ENCODE measurements around the gene TLE4. TPM values are rescaled to one million over a fixed set of nuclear protein-coding genes. Genes with fewer than 3 reads are reported as not detected.

The TLE4 gene
- polyA plus RNA-seq, 1 donor (not counting 4 experiments of a cell fraction or from before 2014, with no cell fraction given) = 14.7 TPM

- no peaks in the 10 kb centered on the region for H3K79me2 ChIP-seq (ENCODE audit: control insufficient read depth, insufficient read depth, low read length)
- DNase-seq (ENCODE audit: low read depth, low spot score) (no peak), FAIRE-seq (no peak)
- H3K9me3 ChIP-seq (ENCODE audit: control insufficient read depth, low read depth, low read length) = no peaks in the 10 kb centered on the region
- no peak overlapping the region for H3K27ac ChIP-seq (ENCODE audit: control insufficient read depth, insufficient read depth, low read length)
- no peaks in the 10 kb centered on the region for H3K36me3 ChIP-seq (ENCODE audit: control insufficient read depth in 2 of 2, extremely low read depth in 1 of 2, insufficient read depth in 2 of 2, low read length in 2 of 2)
- H3K27me3 ChIP-seq (ENCODE audit: control insufficient read depth, extremely low read depth, insufficient read depth, low read length) = no peaks in the 10 kb centered on the region
- no peaks in the 10 kb centered on the region for H4K20me1 ChIP-seq (ENCODE audit: control insufficient read depth, extremely low read depth, insufficient read depth, low read length)
- H3K4me3 ChIP-seq (ENCODE audit: control insufficient read depth in 2 of 3, extremely low read depth in 1 of 3, insufficient read depth in 2 of 3, low read depth in 1 of 3, low read length in 3 of 3) = no peak overlapping the region
- H3K4me2 ChIP-seq (ENCODE audit: control insufficient read depth, extremely low read depth, insufficient read depth, low read depth, low read length) = no peak overlapping the region
- no peaks in the 10 kb centered on the region for H3K4me1 ChIP-seq (ENCODE audit: control insufficient read depth, extremely low read depth, insufficient read depth, low read length)
- no peak overlapping the region for H2AFZ ChIP-seq (ENCODE audit: control insufficient read depth, low read length)
- H3K9ac ChIP-seq (ENCODE audit: control insufficient read depth, extremely low read depth, insufficient read depth, low read length) = no peak overlapping the region
- no peaks in the 10 kb centered on the region for H3K9me1 ChIP-seq (ENCODE audit: control insufficient read depth, extremely low read depth, insufficient read depth, low read length)
- dilution Hi-C loops (cut with MboI; ENCODE audit: extremely low pct_ligation_motif_present, low sequenced_read_pairs) = no loop called here
- TF ChIP-seq EZH2 (IDR thresholded peaks at IDR 0.05; ENCODE audit: low read length) = no peak
Observed at GRCh38 chr9:79562749-79563386, 8.9 kb upstream of the TLE4 start.

GRCh38 chr9:79564105-79564504 is 7.7 kb upstream of the TLE4 start:
- Histone ChIP-seq H3K79me2 (ENCODE audit: control insufficient read depth, insufficient read depth, low read length) (no peaks in the 10 kb centered on the region), H4K20me1 (ENCODE audit: control insufficient read depth, extremely low read depth, insufficient read depth, low read length) (no peaks in the 10 kb centered on the region), H3K9ac (ENCODE audit: control insufficient read depth, extremely low read depth, insufficient read depth, low read length) (no peak overlapping the region), H3K9me1 (ENCODE audit: control insufficient read depth, extremely low read depth, insufficient read depth, low read length) (no peaks in the 10 kb centered on the region), H3K9me3 (ENCODE audit: control insufficient read depth, low read depth, low read length) (no peaks in the 10 kb centered on the region), H3K4me3 (ENCODE audit: control insufficient read depth in 2 of 3, extremely low read depth in 1 of 3, insufficient read depth in 2 of 3, low read depth in 1 of 3, low read length in 3 of 3) (no peak overlapping the region), H3K36me3 (ENCODE audit: control insufficient read depth in 2 of 2, extremely low read depth in 1 of 2, insufficient read depth in 2 of 2, low read length in 2 of 2) (no peaks in the 10 kb centered on the region), H3K4me2 (ENCODE audit: control insufficient read depth, extremely low read depth, insufficient read depth, low read depth, low read length) (no peak overlapping the region), H3K27me3 (ENCODE audit: control insufficient read depth, extremely low read depth, insufficient read depth, low read length) (no peaks in the 10 kb centered on the region), H3K4me1 (ENCODE audit: control insufficient read depth, extremely low read depth, insufficient read depth, low read length) (no peaks in the 10 kb centered on the region), H2AFZ (ENCODE audit: control insufficient read depth, low read length) (no peak overlapping the region), H3K27ac (ENCODE audit: control insufficient read depth, insufficient read depth, low read length) (no peak overlapping the region)
- DNase-seq (ENCODE audit: low read depth, low spot score) (no peak), FAIRE-seq (no peak)
- dilution Hi-C loops (cut with MboI; ENCODE audit: extremely low pct_ligation_motif_present, low sequenced_read_pairs) = no loop called here
- TF ChIP-seq CTCF (optimal IDR thresholded peaks at IDR 0.05 in 1 of 3, IDR thresholded peaks at IDR 0.05 in 1 of 3, conservative IDR thresholded peaks at IDR 0.05 in 1 of 3; ENCODE audit: extremely low read depth in 1 of 3, insufficient read depth in 2 of 3, low read length in 3 of 3) = no peak

GRCh38 chr9:79565245-79565644 is 6.5 kb upstream of the TLE4 start:
- no peaks in the 10 kb centered on the region for H3K9me1 ChIP-seq (ENCODE audit: control insufficient read depth, extremely low read depth, insufficient read depth, low read length)
- H3K9ac ChIP-seq (ENCODE audit: control insufficient read depth, extremely low read depth, insufficient read depth, low read length) = no peak overlapping the region
- H3K4me2 ChIP-seq (ENCODE audit: control insufficient read depth, extremely low read depth, insufficient read depth, low read depth, low read length) = no peak overlapping the region
- H3K4me1 ChIP-seq (ENCODE audit: control insufficient read depth, extremely low read depth, insufficient read depth, low read length) = no peaks in the 10 kb centered on the region
- no peaks in the 10 kb centered on the region for H3K36me3 ChIP-seq (ENCODE audit: control insufficient read depth in 2 of 2, extremely low read depth in 1 of 2, insufficient read depth in 2 of 2, low read length in 2 of 2)
- no peak overlapping the region for H3K27ac ChIP-seq (ENCODE audit: control insufficient read depth, insufficient read depth, low read length)
- dilution Hi-C loops (cut with MboI; ENCODE audit: extremely low pct_ligation_motif_present, low sequenced_read_pairs) = no loop called here
- H3K27me3 ChIP-seq (ENCODE audit: control insufficient read depth, extremely low read depth, insufficient read depth, low read length) = no peaks in the 10 kb centered on the region
- no peak overlapping the region for H3K4me3 ChIP-seq (ENCODE audit: control insufficient read depth in 2 of 3, extremely low read depth in 1 of 3, insufficient read depth in 2 of 3, low read depth in 1 of 3, low read length in 3 of 3)
- H4K20me1 ChIP-seq (ENCODE audit: control insufficient read depth, extremely low read depth, insufficient read depth, low read length) = no peaks in the 10 kb centered on the region
- peak; percentile 63 for FAIRE-seq
- H3K9me3 ChIP-seq (ENCODE audit: control insufficient read depth, low read depth, low read length) = no peaks in the 10 kb centered on the region
- H2AFZ ChIP-seq (ENCODE audit: control insufficient read depth, low read length) = no peak overlapping the region
- H3K79me2 ChIP-seq (ENCODE audit: control insufficient read depth, insufficient read depth, low read length) = no peaks in the 10 kb centered on the region
- DNase-seq (ENCODE audit: low read depth, low spot score) = no peak
- TF ChIP-seq CTCF (optimal IDR thresholded peaks at IDR 0.05 in 1 of 3, IDR thresholded peaks at IDR 0.05 in 1 of 3, conservative IDR thresholded peaks at IDR 0.05 in 1 of 3; ENCODE audit: extremely low read depth in 1 of 3, insufficient read depth in 2 of 3, low read length in 3 of 3) = no peak
- TF ChIP-seq EZH2 (IDR thresholded peaks at IDR 0.05; ENCODE audit: low read length) = no peak

Data from keratinocyte (primary cell).